ENCODE results near the gene GAS5.
"Not testable (repeated sequence)": the region's sequence is repeated elsewhere in the genome, so short reads cannot be mapped to it uniquely, and the experiment has no call there.

Gene GAS5

GRCh38 chr1:173861731-173862145 lies 6.1 kb downstream of the GAS5 start:
- in situ Hi-C loops (cut with MboI; ENCODE audit: low sequenced_read_pairs, unreplicated experiment) = no loop called here
- no peak for TF ChIP-seq CTCF (IDR thresholded peaks at IDR 0.05; ENCODE audit: borderline replicate concordance, control extremely low read depth, extremely low read depth, insufficient read depth, missing control alignments)
- DNase-seq (ENCODE audit: low spot score) = no peak

- in situ Hi-C loops (cut with MboI; ENCODE audit: low sequenced_read_pairs, unreplicated experiment) = no loop called here
- no peak for TF ChIP-seq CTCF (IDR thresholded peaks at IDR 0.05; ENCODE audit: borderline replicate concordance, control extremely low read depth, extremely low read depth, insufficient read depth, missing control alignments)
- no peak for DNase-seq (ENCODE audit: low spot score)
Measured at GRCh38 chr1:173860065-173860464, 7.7 kb downstream of the GAS5 start.

- DNase-seq (ENCODE audit: low spot score); in situ Hi-C loops (cut with MboI; ENCODE audit: low sequenced_read_pairs, unreplicated experiment): not testable (repeated sequence)
Measured at GRCh38 chr1:173859547-173859946, 8.2 kb downstream of the GAS5 start.

- DNase-seq (ENCODE audit: low spot score) = no peak
- in situ Hi-C loops (cut with MboI; ENCODE audit: low sequenced_read_pairs, unreplicated experiment) = no loop called here
Measured at GRCh38 chr1:173857363-173857917, 10.3 kb downstream of the GAS5 start.

GRCh38 chr1:173856903-173857302 lies 10.9 kb downstream of the GAS5 start:
- TF ChIP-seq CTCF (IDR thresholded peaks at IDR 0.05; ENCODE audit: borderline replicate concordance, control extremely low read depth, extremely low read depth, insufficient read depth, missing control alignments) = no peak
- no peak for DNase-seq (ENCODE audit: low spot score)
- in situ Hi-C loops (cut with MboI; ENCODE audit: low sequenced_read_pairs, unreplicated experiment) = no loop called here

More at GRCh38 chr1:173857363-173857917, 10.3 kb downstream of the GAS5 start:
- no peak for TF ChIP-seq CTCF (IDR thresholded peaks at IDR 0.05; ENCODE audit: borderline replicate concordance, control extremely low read depth, extremely low read depth, insufficient read depth, missing control alignments)

GRCh38 chr1:173856014-173856413 lies 11.8 kb downstream of the GAS5 start:
- no peak for DNase-seq (ENCODE audit: low spot score)
- no peak for TF ChIP-seq CTCF (IDR thresholded peaks at IDR 0.05; ENCODE audit: borderline replicate concordance, control extremely low read depth, extremely low read depth, insufficient read depth, missing control alignments)
- in situ Hi-C loops (cut with MboI; ENCODE audit: low sequenced_read_pairs, unreplicated experiment) = no loop called here

- in situ Hi-C loops (cut with MboI; ENCODE audit: low sequenced_read_pairs, unreplicated experiment) = no loop called here
- no peak for TF ChIP-seq CTCF (IDR thresholded peaks at IDR 0.05; ENCODE audit: borderline replicate concordance, control extremely low read depth, extremely low read depth, insufficient read depth, missing control alignments)
- no peak for DNase-seq (ENCODE audit: low spot score)
Measured at GRCh38 chr1:173853074-173853473, 14.7 kb downstream of the GAS5 start.
